OCI-LY1 (cell line): ENCODE results near the gene CIBAR2.

ENCODE experiments used
- EZH2 ChIP-seq: fragments of 200-600 bp; sonication (generic), shearing (Covaris generic); IDR thresholded peaks from 2 replicates; pipeline ENCODE4 v1.8.0; 2017; ENCODE audit warnings: borderline replicate concordance, mixed run types, mild to moderate bottlenecking, antibody characterized with exemption, low read length, moderate library complexity, mixed read lengths
- TF ChIP-seq, protein P1 (sequence below): fragments of 200-600 bp; sonication (generic), shearing (Covaris generic); IDR thresholded peaks from 2 replicates; pipeline ENCODE4 v1.5.1; 2017; ENCODE audit warnings: mild to moderate bottlenecking, antibody characterized with exemption, low read length, moderate library complexity, mixed read lengths

DNA sequence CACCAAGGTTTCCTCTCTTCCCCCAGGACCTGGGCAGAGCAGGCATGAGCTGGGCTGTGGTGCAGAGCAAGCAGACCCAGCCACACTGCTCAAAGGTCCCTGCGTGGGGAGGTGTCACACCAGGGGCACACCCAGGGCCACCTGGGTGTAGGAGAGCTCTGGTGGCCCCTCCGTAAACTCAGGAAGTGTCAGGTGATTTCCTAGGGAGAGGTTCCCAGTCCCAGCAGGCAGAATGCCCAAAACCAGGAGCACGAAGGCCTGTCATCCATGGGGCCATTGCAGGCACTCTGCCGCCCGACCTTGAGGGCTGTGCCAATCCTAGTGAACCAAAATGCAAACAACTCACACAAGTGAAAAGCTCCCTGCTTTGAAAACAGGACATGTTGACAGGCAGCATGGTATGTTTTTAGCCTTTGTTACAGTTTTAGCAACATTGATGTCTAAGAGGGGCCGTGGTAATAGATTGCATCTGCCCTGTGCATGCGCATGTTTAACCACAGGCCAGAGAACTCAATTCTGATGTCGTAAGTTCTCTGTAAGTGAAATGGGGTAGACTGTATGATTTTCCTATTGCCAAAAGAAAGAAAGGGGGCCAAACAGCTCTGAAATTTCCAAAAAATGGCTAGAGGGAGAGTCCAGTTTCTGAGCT lies 21.3 kb downstream of the CIBAR2 start:
- TF ChIP-seq EZH2: no peak
- TF ChIP-seq, protein P1, sequence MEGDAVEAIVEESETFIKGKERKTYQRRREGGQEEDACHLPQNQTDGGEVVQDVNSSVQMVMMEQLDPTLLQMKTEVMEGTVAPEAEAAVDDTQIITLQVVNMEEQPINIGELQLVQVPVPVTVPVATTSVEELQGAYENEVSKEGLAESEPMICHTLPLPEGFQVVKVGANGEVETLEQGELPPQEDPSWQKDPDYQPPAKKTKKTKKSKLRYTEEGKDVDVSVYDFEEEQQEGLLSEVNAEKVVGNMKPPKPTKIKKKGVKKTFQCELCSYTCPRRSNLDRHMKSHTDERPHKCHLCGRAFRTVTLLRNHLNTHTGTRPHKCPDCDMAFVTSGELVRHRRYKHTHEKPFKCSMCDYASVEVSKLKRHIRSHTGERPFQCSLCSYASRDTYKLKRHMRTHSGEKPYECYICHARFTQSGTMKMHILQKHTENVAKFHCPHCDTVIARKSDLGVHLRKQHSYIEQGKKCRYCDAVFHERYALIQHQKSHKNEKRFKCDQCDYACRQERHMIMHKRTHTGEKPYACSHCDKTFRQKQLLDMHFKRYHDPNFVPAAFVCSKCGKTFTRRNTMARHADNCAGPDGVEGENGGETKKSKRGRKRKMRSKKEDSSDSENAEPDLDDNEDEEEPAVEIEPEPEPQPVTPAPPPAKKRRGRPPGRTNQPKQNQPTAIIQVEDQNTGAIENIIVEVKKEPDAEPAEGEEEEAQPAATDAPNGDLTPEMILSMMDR: no peak
